WTC11 (cell line): ENCODE measurements around the gene ZNF223. TPM values are rescaled to one million over a fixed set of nuclear protein-coding genes. Genes with fewer than 3 reads are reported as not detected.

Experiments used
- ATAC-seq: fragments of 200-7000 bp; cut with Tn5 transposase; 2 replicates; pipeline ENCODE4 v1.10.0; 2021; ENCODE audit warnings: mild to moderate bottlenecking, moderate library complexity
- CTCF ChIA-PET: fragments of 300-600 bp; sonication (Branson Sonifier 250); formaldehyde crosslinking; loops from one replicate; lab custom pipeline; 2021; ENCODE audit warnings: antibody characterized with exemption; lab: Charles Lee
- POLR2A ChIA-PET: fragments of 350-600 bp; sonication (Branson Sonifier 250); formaldehyde crosslinking; loops from one replicate; lab custom pipeline; 2021; ENCODE audit warnings: antibody characterized with exemption; lab: Charles Lee
- DNase-seq: peaks from one replicate; pipeline ENCODE4 v3.0.0; 2021; ENCODE audit warnings: low spot score
- H3K27ac Mint-ChIP-seq: 2 replicates; pipeline ENCODE4 v1.8.0; 2021; ENCODE audit warnings: mixed read lengths
- H3K27me3 Mint-ChIP-seq: 2 replicates; pipeline ENCODE4 v1.8.0; 2021; ENCODE audit warnings: low read depth, mild to moderate bottlenecking, moderate library complexity, mixed read lengths
- H3K36me3 Mint-ChIP-seq: 2 replicates; pipeline ENCODE4 v1.8.0; 2021; ENCODE audit warnings: mixed read lengths
- H3K4me1 Mint-ChIP-seq: 2 replicates; pipeline ENCODE4 v1.8.0; 2022; ENCODE audit warnings: mixed read lengths
- H3K4me3 Mint-ChIP-seq: 2 replicates; pipeline ENCODE4 v1.8.0; 2021; ENCODE audit warnings: mild to moderate bottlenecking, moderate library complexity, mixed read lengths
- H3K9me3 Mint-ChIP-seq: 2 replicates; pipeline ENCODE4 v1.8.0; 2021; ENCODE audit warnings: mixed read lengths
- JUN ChIP-seq: sonication (generic); formaldehyde crosslinking; IDR thresholded peaks from 2 replicates; pipeline ENCODE4 v1.8.0; 2023; ENCODE audit warnings: mild to moderate bottlenecking, missing genetic modification reagents
- NFYB ChIP-seq: sonication (generic); formaldehyde crosslinking; conservative IDR thresholded peaks from 2 replicates; pipeline ENCODE4 v1.8.0; 2022; ENCODE audit warnings: low read depth, missing genetic modification reagents
- ZBTB21 ChIP-seq: sonication (generic); formaldehyde crosslinking; IDR thresholded peaks from 2 replicates; pipeline ENCODE4 v1.8.1; 2023; ENCODE audit warnings: mild to moderate bottlenecking, missing genetic modification reagents, borderline replicate concordance
- ZNF121 ChIP-seq: sonication (generic); formaldehyde crosslinking; IDR thresholded peaks from 2 replicates; pipeline ENCODE4 v1.8.0; 2023; ENCODE audit warnings: missing genetic modification reagents
- ZNF396 ChIP-seq: fragments of 250-450 bp; sonication (Bioruptor Pico); IDR thresholded peaks from 2 replicates; pipeline ENCODE4 v1.8.0; 2021; ENCODE audit warnings: mild to moderate bottlenecking, moderate library complexity, borderline replicate concordance
- total RNA-seq: library from RNA; stranded (reverse); gene quantifications from 3 replicates; pipeline ENCODE4 v1.2.3, GENCODE V29; 2021
- TF ChIP-seq, protein P1 (sequence below): sonication (generic); formaldehyde crosslinking; IDR thresholded peaks from 2 replicates; pipeline ENCODE4 v1.8.1; 2022; ENCODE audit warnings: mild to moderate bottlenecking, missing genetic modification reagents, moderate library complexity, borderline replicate concordance
- TF ChIP-seq, protein P2 (sequence below): sonication (generic); formaldehyde crosslinking; conservative IDR thresholded peaks from 2 replicates; pipeline ENCODE4 v1.8.1; 2022; ENCODE audit warnings: mild to moderate bottlenecking, missing genetic modification reagents
- TF ChIP-seq, protein P3 (sequence below): sonication (generic); formaldehyde crosslinking; IDR thresholded peaks from 2 replicates; pipeline ENCODE4 v1.8.0; 2023; ENCODE audit warnings: mild to moderate bottlenecking, missing genetic modification reagents
- TF ChIP-seq, protein P4 (sequence below): fragments of 250-450 bp; sonication (Bioruptor Pico); IDR thresholded peaks from 2 replicates; pipeline ENCODE4 v1.9.0; 2021; ENCODE audit warnings: mild to moderate bottlenecking, borderline replicate concordance
- TF ChIP-seq, protein P5 (sequence below): fragments of 200-600 bp; IDR thresholded peaks from 2 replicates; pipeline ENCODE4 v1.8.0; 2022; ENCODE audit warnings: antibody characterized with exemption
- TF ChIP-seq, protein P6 (sequence below): sonication (generic); formaldehyde crosslinking; conservative IDR thresholded peaks from 2 replicates; pipeline ENCODE4 v1.8.1; 2023; ENCODE audit warnings: mild to moderate bottlenecking, low read depth, missing genetic modification reagents, moderate library complexity
- TF ChIP-seq, protein P7 (sequence below): sonication (generic); formaldehyde crosslinking; IDR thresholded peaks from 2 replicates; pipeline ENCODE4 v1.8.1; 2022; ENCODE audit warnings: missing genetic modification reagents, borderline replicate concordance
- TF ChIP-seq, protein P8 (sequence below): fragments of 250-450 bp; sonication (Bioruptor Pico); IDR thresholded peaks from 2 replicates; pipeline ENCODE4 v1.9.0; 2021; ENCODE audit warnings: mild to moderate bottlenecking
- TF ChIP-seq, protein P9 (sequence below): sonication (generic); formaldehyde crosslinking; IDR thresholded peaks from 2 replicates; pipeline ENCODE4 v1.8.1; 2022; ENCODE audit warnings: low read depth, missing genetic modification reagents, borderline replicate concordance

ZNF223 gene
- total RNA-seq, 1 experiment from 2014 or later, result 5.7 TPM

DNA sequence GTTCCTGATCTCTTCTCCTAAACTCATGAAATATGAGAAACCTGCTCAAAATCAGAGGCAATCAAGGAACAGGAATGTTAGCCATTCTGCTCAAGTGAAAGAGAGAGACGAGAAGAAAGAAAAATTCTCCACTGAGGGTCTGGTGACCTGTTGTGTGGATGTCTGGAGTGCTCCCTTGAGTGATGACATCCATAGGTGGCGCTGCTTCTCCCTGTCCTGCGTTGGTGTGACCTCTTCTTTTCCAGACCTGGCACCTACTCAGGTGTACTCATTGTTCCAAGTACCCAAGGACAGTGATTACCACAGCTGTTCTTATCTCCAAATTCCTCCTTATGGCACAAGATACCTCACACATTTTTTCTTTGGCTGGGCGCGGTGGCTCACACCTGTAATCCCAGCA lies 4.0 kb downstream of the ZNF223 start (continued):
- TF ChIP-seq, protein P1, sequence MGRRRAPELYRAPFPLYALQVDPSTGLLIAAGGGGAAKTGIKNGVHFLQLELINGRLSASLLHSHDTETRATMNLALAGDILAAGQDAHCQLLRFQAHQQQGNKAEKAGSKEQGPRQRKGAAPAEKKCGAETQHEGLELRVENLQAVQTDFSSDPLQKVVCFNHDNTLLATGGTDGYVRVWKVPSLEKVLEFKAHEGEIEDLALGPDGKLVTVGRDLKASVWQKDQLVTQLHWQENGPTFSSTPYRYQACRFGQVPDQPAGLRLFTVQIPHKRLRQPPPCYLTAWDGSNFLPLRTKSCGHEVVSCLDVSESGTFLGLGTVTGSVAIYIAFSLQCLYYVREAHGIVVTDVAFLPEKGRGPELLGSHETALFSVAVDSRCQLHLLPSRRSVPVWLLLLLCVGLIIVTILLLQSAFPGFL (CRISPR knock-in tag), result no peak
- no peak for TF ChIP-seq ZNF121
- TF ChIP-seq, protein P2, sequence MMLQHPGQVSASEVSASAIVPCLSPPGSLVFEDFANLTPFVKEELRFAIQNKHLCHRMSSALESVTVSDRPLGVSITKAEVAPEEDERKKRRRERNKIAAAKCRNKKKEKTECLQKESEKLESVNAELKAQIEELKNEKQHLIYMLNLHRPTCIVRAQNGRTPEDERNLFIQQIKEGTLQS (CRISPR knock-in tag), result no peak
- TF ChIP-seq, protein P3, sequence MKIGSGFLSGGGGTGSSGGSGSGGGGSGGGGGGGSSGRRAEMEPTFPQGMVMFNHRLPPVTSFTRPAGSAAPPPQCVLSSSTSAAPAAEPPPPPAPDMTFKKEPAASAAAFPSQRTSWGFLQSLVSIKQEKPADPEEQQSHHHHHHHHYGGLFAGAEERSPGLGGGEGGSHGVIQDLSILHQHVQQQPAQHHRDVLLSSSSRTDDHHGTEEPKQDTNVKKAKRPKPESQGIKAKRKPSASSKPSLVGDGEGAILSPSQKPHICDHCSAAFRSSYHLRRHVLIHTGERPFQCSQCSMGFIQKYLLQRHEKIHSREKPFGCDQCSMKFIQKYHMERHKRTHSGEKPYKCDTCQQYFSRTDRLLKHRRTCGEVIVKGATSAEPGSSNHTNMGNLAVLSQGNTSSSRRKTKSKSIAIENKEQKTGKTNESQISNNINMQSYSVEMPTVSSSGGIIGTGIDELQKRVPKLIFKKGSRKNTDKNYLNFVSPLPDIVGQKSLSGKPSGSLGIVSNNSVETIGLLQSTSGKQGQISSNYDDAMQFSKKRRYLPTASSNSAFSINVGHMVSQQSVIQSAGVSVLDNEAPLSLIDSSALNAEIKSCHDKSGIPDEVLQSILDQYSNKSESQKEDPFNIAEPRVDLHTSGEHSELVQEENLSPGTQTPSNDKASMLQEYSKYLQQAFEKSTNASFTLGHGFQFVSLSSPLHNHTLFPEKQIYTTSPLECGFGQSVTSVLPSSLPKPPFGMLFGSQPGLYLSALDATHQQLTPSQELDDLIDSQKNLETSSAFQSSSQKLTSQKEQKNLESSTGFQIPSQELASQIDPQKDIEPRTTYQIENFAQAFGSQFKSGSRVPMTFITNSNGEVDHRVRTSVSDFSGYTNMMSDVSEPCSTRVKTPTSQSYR (CRISPR knock-in tag), result no peak
- TF ChIP-seq ZNF396 (CRISPR knock-in tag), result no peak

DNA sequence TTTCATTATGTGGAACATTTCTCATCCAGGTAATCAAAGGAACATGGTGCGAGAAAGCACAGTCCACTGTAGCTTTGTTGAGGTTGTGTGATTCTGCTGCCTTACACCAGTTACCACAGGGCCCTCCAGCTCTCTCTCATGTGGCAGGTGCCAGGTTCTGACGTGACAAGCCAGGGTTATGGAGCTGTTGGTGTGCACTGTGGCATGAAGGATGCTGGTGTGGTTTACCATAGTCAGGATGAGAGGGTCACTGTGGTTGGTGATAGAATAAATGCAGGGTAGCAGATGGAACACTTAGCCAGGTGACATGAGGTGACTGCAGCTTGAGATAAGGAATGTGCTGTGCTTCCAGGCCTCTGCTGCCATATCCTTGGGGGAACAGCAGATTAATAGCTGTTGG lies 7.4 kb downstream of the ZNF223 start:
- ATAC-seq (no peak), DNase-seq (no peak)
- Mint-ChIP-seq H3K36me3 (peaks cover 64% of the 10 kb centered on the region), H3K27me3 (no peaks in the 10 kb centered on the region), H3K9me3 (peaks cover 9% of the 10 kb centered on the region), H3K4me1 (no peaks in the 10 kb centered on the region), H3K27ac (no peak overlapping the region), H3K4me3 (no peak overlapping the region)
- CTCF ChIA-PET, result no interaction called here
- TF ChIP-seq, protein P4, sequence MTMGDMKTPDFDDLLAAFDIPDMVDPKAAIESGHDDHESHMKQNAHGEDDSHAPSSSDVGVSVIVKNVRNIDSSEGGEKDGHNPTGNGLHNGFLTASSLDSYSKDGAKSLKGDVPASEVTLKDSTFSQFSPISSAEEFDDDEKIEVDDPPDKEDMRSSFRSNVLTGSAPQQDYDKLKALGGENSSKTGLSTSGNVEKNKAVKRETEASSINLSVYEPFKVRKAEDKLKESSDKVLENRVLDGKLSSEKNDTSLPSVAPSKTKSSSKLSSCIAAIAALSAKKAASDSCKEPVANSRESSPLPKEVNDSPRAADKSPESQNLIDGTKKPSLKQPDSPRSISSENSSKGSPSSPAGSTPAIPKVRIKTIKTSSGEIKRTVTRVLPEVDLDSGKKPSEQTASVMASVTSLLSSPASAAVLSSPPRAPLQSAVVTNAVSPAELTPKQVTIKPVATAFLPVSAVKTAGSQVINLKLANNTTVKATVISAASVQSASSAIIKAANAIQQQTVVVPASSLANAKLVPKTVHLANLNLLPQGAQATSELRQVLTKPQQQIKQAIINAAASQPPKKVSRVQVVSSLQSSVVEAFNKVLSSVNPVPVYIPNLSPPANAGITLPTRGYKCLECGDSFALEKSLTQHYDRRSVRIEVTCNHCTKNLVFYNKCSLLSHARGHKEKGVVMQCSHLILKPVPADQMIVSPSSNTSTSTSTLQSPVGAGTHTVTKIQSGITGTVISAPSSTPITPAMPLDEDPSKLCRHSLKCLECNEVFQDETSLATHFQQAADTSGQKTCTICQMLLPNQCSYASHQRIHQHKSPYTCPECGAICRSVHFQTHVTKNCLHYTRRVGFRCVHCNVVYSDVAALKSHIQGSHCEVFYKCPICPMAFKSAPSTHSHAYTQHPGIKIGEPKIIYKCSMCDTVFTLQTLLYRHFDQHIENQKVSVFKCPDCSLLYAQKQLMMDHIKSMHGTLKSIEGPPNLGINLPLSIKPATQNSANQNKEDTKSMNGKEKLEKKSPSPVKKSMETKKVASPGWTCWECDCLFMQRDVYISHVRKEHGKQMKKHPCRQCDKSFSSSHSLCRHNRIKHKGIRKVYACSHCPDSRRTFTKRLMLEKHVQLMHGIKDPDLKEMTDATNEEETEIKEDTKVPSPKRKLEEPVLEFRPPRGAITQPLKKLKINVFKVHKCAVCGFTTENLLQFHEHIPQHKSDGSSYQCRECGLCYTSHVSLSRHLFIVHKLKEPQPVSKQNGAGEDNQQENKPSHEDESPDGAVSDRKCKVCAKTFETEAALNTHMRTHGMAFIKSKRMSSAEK (CRISPR knock-in tag), result no peak
- TF ChIP-seq JUN (CRISPR knock-in tag) (no peak), ZBTB21 (CRISPR knock-in tag) (no peak), NFYB (CRISPR knock-in tag) (no peak), ZNF121 (no peak)
- TF ChIP-seq, protein P5, sequence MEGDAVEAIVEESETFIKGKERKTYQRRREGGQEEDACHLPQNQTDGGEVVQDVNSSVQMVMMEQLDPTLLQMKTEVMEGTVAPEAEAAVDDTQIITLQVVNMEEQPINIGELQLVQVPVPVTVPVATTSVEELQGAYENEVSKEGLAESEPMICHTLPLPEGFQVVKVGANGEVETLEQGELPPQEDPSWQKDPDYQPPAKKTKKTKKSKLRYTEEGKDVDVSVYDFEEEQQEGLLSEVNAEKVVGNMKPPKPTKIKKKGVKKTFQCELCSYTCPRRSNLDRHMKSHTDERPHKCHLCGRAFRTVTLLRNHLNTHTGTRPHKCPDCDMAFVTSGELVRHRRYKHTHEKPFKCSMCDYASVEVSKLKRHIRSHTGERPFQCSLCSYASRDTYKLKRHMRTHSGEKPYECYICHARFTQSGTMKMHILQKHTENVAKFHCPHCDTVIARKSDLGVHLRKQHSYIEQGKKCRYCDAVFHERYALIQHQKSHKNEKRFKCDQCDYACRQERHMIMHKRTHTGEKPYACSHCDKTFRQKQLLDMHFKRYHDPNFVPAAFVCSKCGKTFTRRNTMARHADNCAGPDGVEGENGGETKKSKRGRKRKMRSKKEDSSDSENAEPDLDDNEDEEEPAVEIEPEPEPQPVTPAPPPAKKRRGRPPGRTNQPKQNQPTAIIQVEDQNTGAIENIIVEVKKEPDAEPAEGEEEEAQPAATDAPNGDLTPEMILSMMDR, result no peak
- TF ChIP-seq, protein P6, sequence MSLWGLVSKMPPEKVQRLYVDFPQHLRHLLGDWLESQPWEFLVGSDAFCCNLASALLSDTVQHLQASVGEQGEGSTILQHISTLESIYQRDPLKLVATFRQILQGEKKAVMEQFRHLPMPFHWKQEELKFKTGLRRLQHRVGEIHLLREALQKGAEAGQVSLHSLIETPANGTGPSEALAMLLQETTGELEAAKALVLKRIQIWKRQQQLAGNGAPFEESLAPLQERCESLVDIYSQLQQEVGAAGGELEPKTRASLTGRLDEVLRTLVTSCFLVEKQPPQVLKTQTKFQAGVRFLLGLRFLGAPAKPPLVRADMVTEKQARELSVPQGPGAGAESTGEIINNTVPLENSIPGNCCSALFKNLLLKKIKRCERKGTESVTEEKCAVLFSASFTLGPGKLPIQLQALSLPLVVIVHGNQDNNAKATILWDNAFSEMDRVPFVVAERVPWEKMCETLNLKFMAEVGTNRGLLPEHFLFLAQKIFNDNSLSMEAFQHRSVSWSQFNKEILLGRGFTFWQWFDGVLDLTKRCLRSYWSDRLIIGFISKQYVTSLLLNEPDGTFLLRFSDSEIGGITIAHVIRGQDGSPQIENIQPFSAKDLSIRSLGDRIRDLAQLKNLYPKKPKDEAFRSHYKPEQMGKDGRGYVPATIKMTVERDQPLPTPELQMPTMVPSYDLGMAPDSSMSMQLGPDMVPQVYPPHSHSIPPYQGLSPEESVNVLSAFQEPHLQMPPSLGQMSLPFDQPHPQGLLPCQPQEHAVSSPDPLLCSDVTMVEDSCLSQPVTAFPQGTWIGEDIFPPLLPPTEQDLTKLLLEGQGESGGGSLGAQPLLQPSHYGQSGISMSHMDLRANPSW, result no peak
- TF ChIP-seq, protein P7, sequence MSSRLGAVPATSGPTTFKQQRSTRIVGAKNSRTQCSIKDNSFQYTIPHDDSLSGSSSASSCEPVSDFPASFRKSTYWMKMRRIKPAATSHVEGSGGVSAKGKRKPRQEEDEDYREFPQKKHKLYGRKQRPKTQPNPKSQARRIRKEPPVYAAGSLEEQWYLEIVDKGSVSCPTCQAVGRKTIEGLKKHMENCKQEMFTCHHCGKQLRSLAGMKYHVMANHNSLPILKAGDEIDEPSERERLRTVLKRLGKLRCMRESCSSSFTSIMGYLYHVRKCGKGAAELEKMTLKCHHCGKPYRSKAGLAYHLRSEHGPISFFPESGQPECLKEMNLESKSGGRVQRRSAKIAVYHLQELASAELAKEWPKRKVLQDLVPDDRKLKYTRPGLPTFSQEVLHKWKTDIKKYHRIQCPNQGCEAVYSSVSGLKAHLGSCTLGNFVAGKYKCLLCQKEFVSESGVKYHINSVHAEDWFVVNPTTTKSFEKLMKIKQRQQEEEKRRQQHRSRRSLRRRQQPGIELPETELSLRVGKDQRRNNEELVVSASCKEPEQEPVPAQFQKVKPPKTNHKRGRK, result no peak
- TF ChIP-seq, protein P8, sequence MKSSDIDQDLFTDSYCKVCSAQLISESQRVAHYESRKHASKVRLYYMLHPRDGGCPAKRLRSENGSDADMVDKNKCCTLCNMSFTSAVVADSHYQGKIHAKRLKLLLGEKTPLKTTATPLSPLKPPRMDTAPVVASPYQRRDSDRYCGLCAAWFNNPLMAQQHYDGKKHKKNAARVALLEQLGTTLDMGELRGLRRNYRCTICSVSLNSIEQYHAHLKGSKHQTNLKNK (CRISPR knock-in tag), result no peak
- TF ChIP-seq, protein P9, sequence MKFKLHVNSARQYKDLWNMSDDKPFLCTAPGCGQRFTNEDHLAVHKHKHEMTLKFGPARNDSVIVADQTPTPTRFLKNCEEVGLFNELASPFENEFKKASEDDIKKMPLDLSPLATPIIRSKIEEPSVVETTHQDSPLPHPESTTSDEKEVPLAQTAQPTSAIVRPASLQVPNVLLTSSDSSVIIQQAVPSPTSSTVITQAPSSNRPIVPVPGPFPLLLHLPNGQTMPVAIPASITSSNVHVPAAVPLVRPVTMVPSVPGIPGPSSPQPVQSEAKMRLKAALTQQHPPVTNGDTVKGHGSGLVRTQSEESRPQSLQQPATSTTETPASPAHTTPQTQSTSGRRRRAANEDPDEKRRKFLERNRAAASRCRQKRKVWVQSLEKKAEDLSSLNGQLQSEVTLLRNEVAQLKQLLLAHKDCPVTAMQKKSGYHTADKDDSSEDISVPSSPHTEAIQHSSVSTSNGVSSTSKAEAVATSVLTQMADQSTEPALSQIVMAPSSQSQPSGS (CRISPR knock-in tag), result no peak
- POLR2A ChIA-PET, result interaction anchor here (0.6 kb wide), 1 partner anchor 1727 kb away, joined by 3 read pairs; no protein-coding TSS in a partner anchor
